Stimulated activated naive CD4-positive, alpha-beta T cell treated with Interleukin-2 at 50 U/mL for 16 hours (primary cell): Measurements from ENCODE around the gene ANO2.

Experiments
- DNase-seq: peaks from one replicate; lab custom pipeline; 2025; lab: John Stamatoyannopoulos, UW

ANO2 gene

GRCh38 chr12:5945071-5946008, at the start of gene ANO2:
Gene ANO2, minus strand, starts transcription at chr12:5945259. Its CDS starts 42 bp downstream, at chr12:5945217.
- DNase-seq = no peak

GRCh38 chr12:5989621-5990020, 44.6 kb upstream of the ANO2 start:
- no peak for DNase-seq

GRCh38 chr12:5988659-5989116, 43.6 kb upstream of the ANO2 start:
- peak; percentile 51 for DNase-seq

GRCh38 chr12:5988088-5988487, 43.0 kb upstream of the ANO2 start:
- DNase-seq = no peak

DNA sequence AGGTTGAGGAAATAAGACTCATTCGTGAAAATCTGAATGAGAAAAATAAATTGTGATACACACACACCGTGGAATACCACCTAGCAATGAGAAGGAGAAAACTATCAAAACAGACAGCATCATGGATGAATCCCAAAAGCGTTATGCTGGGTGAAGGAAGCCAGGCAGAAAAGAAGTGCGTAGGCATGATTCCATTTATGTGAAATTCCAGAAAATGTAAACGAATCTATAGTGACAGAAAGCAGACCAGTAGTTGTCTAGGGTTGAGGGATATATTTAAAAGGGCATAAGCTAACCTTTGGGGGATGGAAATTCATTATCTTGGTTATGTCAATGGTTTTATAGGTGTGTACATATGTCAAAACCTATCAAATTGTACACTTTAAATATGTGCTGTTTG, 42.5 kb upstream of the ANO2 start:
- no peak for DNase-seq

- DNase-seq = no peak
Measured at GRCh38 chr12:5985471-5985870, 40.4 kb upstream of the ANO2 start.

DNA sequence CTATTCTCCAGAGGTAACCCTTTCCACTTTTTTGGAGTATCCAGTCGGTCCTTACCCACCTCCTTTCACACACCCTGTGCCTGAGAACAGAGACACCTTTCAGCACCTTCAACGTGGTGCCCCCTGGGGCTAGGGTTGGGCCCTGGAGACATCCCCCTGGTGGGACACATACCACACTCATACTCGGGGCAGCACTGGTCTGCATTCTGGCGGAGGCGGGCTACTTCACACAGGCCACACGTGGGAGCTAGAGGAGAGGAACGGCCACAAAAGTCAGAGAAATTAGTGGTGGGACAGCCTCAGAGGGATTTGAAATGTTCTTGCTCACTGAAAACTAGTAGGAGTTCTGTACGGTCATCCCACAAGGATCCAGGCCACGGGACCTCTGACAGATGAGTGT, 39.8 kb upstream of the ANO2 start:
- DNase-seq = no peak

- DNase-seq = no peak
Measured at GRCh38 chr12:5982106-5982505, 37.0 kb upstream of the ANO2 start.

DNA sequence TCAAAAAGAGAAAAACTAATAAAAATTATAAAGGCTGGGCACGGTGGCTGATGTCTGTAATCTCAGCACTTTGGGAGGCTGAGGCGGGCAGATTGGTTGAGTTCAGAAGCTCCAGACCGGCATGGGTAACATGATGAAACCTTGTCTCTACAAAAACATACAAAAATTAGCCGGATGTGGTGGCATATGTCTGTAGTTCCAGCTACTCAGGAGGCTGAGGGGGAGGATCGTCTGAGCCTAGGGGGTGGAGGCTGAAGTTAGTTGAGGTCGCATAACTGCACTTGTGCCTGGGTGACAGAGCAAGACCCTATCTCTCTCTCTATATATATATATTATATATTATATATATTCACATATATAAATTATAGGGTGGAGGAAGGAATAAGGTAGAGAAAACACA, 32.5 kb upstream of the ANO2 start:
- DNase-seq = no peak

- DNase-seq = no peak
Measured at GRCh38 chr12:5976711-5977110, 31.7 kb upstream of the ANO2 start.

GRCh38 chr12:5976196-5976595, 31.1 kb upstream of the ANO2 start:
- no peak for DNase-seq

GRCh38 chr12:5973461-5974115, 28.5 kb upstream of the ANO2 start:
- DNase-seq = no peak

DNA sequence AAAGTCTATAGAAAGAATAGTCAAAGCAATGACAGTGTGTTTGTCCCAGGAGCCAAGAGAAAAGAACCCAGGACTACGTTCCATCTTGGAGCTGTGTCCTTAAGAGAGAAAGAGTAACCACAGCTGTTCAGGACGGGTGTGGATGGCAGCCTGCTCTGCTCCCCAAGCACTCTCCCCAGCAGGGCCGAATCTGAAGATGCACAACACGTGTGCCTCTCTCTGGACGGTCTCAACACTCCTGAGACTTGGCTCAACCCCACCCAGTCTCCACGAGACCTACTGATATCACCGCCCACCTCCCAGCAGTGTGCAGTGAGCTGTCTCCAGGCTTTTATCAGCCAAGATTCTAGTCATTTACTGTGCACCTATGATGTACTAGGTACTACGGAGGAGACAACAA, 27.3 kb upstream of the ANO2 start:
- no peak for DNase-seq

DNA sequence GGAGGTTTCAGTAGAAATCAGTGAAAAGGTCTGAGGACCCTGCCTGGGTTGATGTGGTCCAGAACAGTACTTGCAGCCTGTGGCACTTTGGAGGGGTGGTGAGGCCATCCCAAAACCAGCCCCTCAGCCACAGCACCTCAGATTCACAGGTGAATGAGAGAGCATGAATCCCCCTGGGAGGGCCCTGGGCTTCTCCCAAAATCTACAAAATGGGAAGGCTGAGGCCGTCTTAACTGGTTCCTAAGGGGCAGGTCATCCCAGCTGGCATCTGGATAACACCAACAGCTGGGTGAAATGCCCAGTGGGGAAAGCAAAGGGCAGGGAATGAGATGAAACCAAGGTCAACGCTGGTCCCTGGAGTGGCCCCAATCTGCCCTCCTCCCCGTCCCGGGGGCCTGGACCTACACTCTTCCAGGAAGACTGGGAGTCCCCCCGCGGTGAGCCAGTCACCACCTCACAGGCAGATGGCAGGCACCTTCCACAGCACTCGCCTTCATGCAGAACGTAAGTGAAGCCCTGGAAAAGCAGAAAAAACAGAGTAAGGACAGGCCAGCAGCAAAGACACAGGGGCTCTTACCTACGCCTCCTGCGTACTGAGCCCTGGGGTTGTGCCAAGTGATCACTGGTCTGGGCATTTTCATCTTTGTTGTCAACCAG, 26.3 kb upstream of the ANO2 start:
- DNase-seq = no peak

DNA sequence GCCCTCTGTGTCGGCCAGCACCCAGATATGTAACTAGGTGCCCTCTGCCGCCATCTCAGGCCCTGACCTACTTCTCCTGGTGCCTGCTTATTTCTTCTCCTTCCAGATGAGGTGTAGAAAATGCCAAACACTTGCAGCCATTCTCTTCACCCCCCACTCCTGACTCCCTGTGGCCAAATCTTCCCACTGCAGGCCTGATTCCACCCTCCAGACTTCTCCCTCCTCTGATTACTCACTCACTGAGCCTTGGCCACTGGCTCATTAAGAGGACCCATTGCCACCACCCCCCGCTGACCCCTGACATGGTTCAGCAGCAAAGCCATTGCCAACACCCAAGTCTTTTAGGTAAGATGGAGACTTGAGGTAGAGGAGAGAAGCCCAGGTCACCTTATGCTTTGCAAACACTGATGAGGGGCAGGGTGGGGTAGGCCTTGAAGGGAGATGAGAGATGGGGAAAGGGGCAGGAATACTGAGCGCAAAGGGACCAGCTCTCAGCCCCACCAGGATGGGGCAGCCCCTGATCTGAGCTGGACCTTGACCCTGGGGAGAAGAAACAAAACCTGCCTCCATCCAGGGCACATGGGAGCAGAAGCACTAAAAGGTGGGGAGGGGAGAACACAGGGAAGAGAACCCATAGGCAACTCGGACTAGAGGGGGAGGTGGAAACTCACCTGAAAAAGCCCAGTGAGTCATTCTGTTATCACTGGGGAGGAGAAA, 25.1 kb upstream of the ANO2 start:
- no peak for DNase-seq

DNA sequence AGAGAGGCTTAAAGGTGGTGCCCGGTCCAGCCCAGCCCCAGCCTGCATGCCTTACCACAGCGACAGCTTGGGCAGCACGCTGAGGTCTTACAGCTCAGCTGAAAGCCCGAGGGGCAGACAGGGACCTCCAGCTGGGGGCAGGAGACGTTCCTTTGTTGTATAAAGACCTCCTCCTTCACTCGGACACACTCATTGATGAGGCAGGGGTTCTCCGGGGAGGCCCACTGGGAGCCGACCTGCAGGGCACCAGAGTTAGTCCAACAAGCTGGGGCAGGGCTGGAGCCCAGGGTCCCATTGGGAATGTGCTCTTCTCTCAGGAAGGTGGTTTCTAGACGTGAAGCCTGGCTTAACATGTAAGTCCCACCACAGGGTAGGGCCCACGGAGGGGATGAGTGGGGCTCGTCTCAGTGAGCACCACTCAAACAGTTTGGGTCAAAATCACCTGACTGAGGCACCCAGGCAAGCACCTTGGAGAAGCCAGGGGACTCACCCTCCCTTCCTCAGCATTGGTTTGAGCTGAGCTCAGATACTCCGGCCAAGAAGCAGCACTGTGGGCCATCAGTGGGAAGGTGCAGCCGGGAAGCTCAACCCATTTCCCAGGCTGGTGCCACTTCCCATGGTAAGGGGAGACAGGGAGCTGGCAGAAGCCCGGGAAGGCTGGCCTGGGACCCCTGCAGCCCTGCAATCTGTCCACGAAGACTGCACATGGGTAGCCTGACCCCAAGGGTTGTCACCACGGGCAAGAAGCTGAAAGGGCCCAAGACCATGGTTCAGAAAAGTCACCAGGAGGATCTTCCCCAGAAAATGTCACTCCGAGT, 24.3 kb upstream of the ANO2 start:
- no peak for DNase-seq

DNA sequence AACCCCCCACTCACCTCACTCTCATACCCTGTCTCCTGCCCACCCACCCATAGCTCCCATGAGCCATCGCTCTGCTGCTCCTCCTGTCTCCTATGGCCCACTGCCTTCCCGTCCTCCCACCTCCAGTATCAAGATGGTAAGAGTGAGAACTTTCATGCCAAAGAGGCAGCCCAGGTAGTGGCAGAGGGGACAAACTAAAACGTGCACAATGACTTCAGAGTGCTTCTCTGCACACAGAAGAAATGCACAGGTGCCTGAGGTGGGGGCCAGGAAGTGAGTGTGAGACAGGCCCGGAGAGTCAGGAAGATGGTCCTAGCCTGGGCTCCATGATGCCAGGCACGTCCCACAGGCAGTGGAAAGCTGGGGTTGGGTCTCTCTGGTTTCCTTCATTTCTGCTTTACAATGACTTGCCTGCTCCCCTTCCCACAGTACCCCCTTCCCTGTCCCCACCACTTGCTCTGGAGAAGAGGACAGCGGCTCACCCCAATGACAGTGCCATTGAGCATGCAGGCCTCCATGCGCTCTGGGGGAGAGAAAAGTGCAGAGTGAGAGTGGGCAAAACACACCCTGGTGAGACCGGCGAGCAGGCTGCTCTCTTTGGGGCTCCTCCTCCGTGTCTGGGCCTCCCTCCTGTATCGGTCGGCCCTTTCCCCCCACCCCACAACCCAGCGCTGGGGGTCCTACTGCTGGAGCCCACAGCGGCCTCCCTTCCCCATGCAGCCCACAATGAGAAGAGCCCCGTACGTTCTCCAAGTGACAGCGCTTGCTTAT, 22.8 kb upstream of the ANO2 start:
- DNase-seq = no peak

DNA sequence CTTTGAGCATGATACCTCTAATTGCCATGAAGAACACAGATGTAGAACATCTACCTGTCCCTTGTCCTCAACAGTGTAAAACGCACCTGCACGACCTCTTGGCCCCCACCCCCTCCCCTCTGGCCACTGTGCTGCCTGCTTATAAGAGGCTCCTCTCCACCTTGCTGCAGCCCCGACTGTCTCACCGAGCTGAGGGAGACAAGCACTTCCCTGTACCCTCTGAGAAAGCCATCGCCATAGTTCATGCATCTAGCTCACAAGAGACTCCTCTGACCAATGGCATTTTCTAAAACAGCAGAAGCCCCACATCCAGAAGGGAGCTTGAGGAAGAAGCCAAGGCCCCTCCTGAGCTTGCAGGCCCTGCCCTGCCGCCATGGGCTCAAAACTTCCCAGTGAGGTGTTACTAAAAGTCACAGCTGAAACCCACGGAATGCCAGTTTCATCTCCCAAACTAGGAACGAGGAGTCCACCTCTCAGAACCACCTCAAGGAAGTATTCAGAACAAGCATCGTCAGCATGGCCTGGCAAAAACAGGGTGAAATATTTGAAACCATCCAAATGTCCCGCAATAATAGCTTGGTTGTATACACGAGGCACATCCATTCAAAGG, 21.5 kb upstream of the ANO2 start:
- no peak for DNase-seq

DNA sequence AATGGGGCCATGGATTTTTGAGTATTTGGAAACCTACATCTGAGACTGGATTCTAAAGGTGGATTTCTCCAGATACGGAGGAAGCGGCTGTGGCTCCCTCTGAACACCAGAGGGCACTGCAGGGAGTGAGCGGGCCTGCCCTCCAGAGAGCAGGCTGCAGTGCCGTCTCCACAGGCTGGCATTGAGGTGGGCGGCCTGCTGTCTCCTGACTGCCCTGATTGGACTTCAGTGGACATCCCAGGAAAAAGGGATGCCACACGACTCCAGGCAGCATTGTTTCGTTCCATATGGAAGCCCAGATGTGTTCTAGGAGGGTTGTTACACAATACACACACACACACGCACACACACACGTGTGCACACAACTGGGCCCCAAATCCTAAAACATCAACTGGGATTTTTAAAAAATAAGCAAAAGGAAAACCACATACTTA, 20.9 kb upstream of the ANO2 start:
- DNase-seq = no peak
